Esophagus muscularis mucosa (tissue), 4 donors: ENCODE data around the gene PLAAT3. TPM values are rescaled to one million over a fixed set of nuclear protein-coding genes. Genes with fewer than 3 reads are reported as not detected.
A peak's percentile ranks its signal among the peaks of the same experiment; 100 is the strongest.
"Not testable (repeated sequence)": the region's sequence is repeated elsewhere in the genome, so short reads cannot be mapped to it uniquely, and the experiment has no call there.

ENCODE experiments used
- DNase-seq: peaks from one replicate; pipeline ENCODE4 v3.0.0-alpha.2; 2017; ENCODE audit errors: extremely low spot score
- H3K27ac ChIP-seq, 4 donors: fragments of 200-600 bp; sonication (generic); replicated peaks in 1 of 4; 1 replicate in 3 of 4; 2 replicates in 1 of 4; pipeline ENCODE4 v1.5.1; 2016 to 2019; ENCODE audit warnings: mild to moderate bottlenecking in 1 of 4
- H3K27me3 ChIP-seq, 4 donors: fragments of 200-600 bp; sonication (generic); one replicate each; pipeline versions ENCODE4 v1.5.1 to v1.6.0; 2016 to 2019
- H3K36me3 ChIP-seq, 4 donors: fragments of 200-600 bp; sonication (generic); one replicate each; pipeline ENCODE4 v1.5.1; 2016 to 2019
- H3K4me1 ChIP-seq, 4 donors: fragments of 200-600 bp; sonication (generic); one replicate each; pipeline ENCODE4 v1.5.1; 2016 to 2019
- H3K4me3 ChIP-seq, 4 donors: fragments of 200-600 bp; sonication (generic); 1 replicate in 2 of 4; 2 replicates in 2 of 4; pipeline ENCODE4 v1.5.1; 2016 to 2019; ENCODE audit warnings: mild to moderate bottlenecking in 4 of 4, moderate library complexity in 1 of 4
- H3K9me3 ChIP-seq, 4 donors: fragments of 200-600 bp; sonication (generic); 1 replicate in 3 of 4; 2 replicates in 1 of 4; pipeline ENCODE4 v1.5.1; 2016 to 2019
- EP300 ChIP-seq: sonication (generic); formaldehyde crosslinking; IDR thresholded peaks from one replicate; pipeline ENCODE4 v1.6.1; 2017; ENCODE audit warnings: antibody characterized with exemption
- POLR2A ChIP-seq: fragments of 450-650 bp; IDR thresholded peaks from one replicate; pipeline ENCODE4 v1.6.1; 2017; ENCODE audit warnings: antibody characterized with exemption, moderate library complexity, mild to moderate bottlenecking, low read depth
- POLR2AphosphoS5 ChIP-seq, 2 donors: sonication (generic); formaldehyde crosslinking; IDR thresholded peaks; one replicate each; pipeline ENCODE4 v1.6.1; 2017; ENCODE audit warnings: antibody characterized with exemption in 2 of 2
- WGBS: methylation state at CpG from one replicate; pipeline ENCODE4 v1.1.5; 2018; 5-methylcytosine and 5-hydroxymethylcytosine counted together
- intact Hi-C: fragments of 100-400 bp; cut with DNase I; formaldehyde crosslinking; loops from one replicate; pipeline ENCODE4 v1.15.1; 2023
- total RNA-seq, 4 donors: library from RNA; depleted of rRNA; stranded (reverse); fragments of >200 nt; gene quantifications; one replicate each; pipeline versions ENCODE4 v1.1.0 to v1.2.1, GENCODE V29; 2016
- TF ChIP-seq, protein P1 (sequence below), 3 experiments: fragments of 200-600 bp in 2 of 3; fragments of 450-650 bp in 1 of 3; sonication (generic) in 2 of 3; IDR thresholded peaks; one replicate each; pipeline ENCODE4 v1.5.1; 2017 to 2019; ENCODE audit warnings: antibody characterized with exemption in 3 of 3, mild to moderate bottlenecking in 2 of 3, moderate library complexity in 1 of 3

PLAAT3 gene
- total RNA-seq, 4 donors from 2014 or later, result 40.3 to 74.8 (median 54.4) TPM

DNA sequence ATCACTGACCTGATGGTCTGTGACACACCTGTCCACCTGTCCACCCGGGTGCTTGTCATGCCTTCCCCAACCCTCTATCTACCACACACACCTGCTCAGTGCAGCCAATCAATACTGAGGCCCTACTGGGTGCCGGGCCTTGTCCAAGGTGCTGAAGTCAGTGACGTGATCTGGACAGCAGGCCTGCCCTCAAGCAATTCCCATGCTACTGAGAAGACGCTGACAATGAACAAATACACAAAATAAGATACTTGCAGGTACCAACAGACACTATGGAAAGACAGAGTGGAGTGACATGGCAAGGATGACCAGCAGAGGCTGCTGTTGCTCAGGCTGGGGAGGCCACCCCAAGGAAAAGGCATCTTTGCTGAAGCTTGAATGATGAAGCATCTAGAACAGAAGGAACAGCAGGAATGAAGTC lies 21.2 kb downstream of the PLAAT3 start:
- Histone ChIP-seq H3K4me3 (no peak overlapping the region), H3K36me3 (peaks cover 15 to 96% (median 78%) of the 10 kb centered on the region in 4 donors), H3K27ac (no peak overlapping the region), H3K9me3 (no peaks in the 10 kb centered on the region), H3K4me1 (no peaks in the 10 kb centered on the region), H3K27me3 (no peaks in the 10 kb centered on the region)
- intact Hi-C loops, result no loop called here
- no peak for TF ChIP-seq POLR2AphosphoS5 (IDR thresholded peaks at IDR 0.05)
- TF ChIP-seq, protein P1, sequence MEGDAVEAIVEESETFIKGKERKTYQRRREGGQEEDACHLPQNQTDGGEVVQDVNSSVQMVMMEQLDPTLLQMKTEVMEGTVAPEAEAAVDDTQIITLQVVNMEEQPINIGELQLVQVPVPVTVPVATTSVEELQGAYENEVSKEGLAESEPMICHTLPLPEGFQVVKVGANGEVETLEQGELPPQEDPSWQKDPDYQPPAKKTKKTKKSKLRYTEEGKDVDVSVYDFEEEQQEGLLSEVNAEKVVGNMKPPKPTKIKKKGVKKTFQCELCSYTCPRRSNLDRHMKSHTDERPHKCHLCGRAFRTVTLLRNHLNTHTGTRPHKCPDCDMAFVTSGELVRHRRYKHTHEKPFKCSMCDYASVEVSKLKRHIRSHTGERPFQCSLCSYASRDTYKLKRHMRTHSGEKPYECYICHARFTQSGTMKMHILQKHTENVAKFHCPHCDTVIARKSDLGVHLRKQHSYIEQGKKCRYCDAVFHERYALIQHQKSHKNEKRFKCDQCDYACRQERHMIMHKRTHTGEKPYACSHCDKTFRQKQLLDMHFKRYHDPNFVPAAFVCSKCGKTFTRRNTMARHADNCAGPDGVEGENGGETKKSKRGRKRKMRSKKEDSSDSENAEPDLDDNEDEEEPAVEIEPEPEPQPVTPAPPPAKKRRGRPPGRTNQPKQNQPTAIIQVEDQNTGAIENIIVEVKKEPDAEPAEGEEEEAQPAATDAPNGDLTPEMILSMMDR (IDR thresholded peaks at IDR 0.05), result peak; percentile 23 to 47 (median 31)
- 75% methylated on average over 4 of the region's 4 CpGs for WGBS
- peak; percentile 45 for DNase-seq

DNA sequence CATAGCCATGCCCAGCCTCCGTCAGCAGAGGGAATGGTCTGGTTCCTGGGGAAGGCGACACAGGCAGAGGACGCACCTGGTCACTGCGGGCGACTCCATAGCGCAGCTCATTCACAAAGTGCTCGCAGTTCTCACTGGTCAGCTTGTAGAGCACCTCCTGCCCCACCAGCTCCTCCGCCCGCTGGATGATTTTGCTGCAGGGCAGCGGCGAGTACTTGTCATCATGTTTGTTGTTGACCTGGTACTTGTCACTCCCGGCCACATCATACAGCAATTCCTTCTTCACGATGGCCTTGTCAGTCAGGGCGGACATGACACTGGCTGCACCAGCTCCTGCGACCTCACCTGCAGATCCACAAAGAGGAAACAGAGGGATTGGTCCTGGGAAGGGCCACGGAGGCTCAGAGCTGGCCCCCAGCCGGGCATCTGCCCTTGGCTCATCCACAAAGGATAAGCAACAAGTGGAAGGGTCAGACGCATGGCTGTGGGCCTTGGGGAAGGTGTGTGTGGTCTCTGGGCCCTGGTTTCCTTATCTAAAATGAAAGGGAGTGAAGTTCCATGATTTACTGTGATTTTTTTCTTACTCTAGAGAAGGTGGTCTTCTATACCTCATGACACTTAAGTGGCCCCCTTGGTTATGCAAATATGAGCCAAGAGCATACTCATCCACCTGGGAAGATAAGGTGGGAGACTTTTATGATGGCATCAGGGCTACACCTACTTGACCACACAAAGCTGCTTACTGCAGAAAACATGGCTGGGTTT lies 24.0 kb downstream of the PLAAT3 start:
- no peaks in the 10 kb centered on the region for H3K9me3 ChIP-seq
- H3K4me1 ChIP-seq, result peaks cover 0 to 4% (median 0%) of the 10 kb centered on the region in 4 donors
- H3K4me3 ChIP-seq, result no peak overlapping the region
- 93% methylated on average over 13 of the region's 18 CpGs for WGBS
- no peaks in the 10 kb centered on the region for H3K27me3 ChIP-seq
- no peak overlapping the region for H3K27ac ChIP-seq
- DNase-seq, result peak; percentile 47
- peaks cover 6 to 96% (median 72%) of the 10 kb centered on the region in 4 donors for H3K36me3 ChIP-seq
- intact Hi-C loops, result no loop called here
- TF ChIP-seq, protein P1 (IDR thresholded peaks at IDR 0.05), result no peak
- no peak for TF ChIP-seq EP300
- no peak for TF ChIP-seq POLR2AphosphoS5 (IDR thresholded peaks at IDR 0.05)
- TF ChIP-seq POLR2A, result no peak

DNA sequence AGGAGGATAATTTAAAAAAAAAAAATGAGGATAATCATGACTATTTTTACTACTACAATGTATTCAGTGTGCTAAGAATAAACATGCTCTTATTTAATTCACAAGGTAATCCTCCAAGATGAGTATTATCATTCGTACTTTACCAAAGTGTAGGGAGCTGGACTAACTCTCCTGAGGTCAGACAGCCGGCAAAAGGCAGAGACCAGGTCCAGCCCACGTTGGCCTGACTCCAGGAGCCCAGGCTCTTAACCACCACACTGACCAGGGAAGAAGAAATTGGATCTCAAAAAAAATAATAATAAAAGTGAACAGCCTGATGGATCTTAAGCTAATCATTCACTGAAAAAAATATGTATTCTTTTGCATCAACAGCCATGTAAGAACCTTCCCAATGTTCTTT lies 25.2 kb downstream of the PLAAT3 start:
- H3K36me3 ChIP-seq, result peaks cover 6 to 94% (median 71%) of the 10 kb centered on the region in 4 donors
- 58% methylated on average over 3 of the region's 3 CpGs for WGBS

DNA sequence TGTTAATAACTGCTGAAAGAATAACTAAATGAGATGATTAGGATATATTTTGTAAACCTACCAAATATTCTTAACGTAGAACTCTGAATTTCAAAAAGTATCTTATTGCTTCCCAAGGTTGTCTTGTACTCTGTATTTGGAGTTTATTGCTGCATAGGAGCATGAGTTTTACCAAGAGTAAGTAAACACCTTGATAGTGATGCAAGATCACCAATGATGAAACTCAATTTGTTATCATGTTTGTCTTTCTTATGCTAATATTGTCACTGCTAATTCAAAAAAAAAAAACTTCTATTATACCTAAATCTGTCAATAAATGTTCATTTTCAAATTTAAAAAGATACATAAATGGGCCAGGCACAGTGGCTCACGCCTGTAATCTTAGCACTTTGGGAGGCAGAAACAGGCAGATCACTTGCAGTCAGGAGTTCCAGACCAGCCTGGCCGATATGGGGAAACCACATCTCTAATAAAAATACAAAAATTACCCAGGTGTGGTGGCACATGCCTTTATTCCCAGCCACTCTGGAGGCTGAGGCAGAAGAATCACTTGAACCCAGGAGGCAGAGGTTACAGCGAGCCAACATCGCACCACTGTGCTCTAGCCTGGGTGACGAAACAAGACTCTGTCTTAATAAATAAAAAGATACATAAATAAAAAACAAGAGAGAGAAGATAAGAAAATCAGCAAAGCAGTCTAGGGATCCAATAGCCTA lies 27.6 kb downstream of the PLAAT3 start:
- peaks cover 0 to 3% (median 1%) of the 10 kb centered on the region in 4 donors for H3K9me3 ChIP-seq
- no peak overlapping the region for H3K4me3 ChIP-seq
- no peak overlapping the region for H3K27ac ChIP-seq
- intact Hi-C loops, result no loop called here
- no peaks in the 10 kb centered on the region for H3K27me3 ChIP-seq
- peaks cover 12 to 90% (median 71%) of the 10 kb centered on the region in 4 donors for H3K36me3 ChIP-seq
- no peak for TF ChIP-seq POLR2AphosphoS5 (IDR thresholded peaks at IDR 0.05)
- no peak for DNase-seq
- 94% methylated on average over 6 of the region's 6 CpGs for WGBS
- peaks cover 0 to 4% (median 0%) of the 10 kb centered on the region in 4 donors for H3K4me1 ChIP-seq

More for the DNA sequence above, 25.2 kb downstream of the PLAAT3 start:
- TF ChIP-seq, protein P1 (IDR thresholded peaks at IDR 0.05), result no peak
- TF ChIP-seq EP300 (no peak), POLR2AphosphoS5 (IDR thresholded peaks at IDR 0.05) (no peak), POLR2A (no peak)
- H3K4me1 ChIP-seq, result peaks cover 0 to 4% (median 0%) of the 10 kb centered on the region in 4 donors
- H3K27me3 ChIP-seq, result no peaks in the 10 kb centered on the region
- peak; percentile 57 for DNase-seq
- H3K27ac ChIP-seq, result no peak overlapping the region
- H3K4me3 ChIP-seq, result no peak overlapping the region
- intact Hi-C loops, result no loop called here
- H3K9me3 ChIP-seq, result no peaks in the 10 kb centered on the region

DNA sequence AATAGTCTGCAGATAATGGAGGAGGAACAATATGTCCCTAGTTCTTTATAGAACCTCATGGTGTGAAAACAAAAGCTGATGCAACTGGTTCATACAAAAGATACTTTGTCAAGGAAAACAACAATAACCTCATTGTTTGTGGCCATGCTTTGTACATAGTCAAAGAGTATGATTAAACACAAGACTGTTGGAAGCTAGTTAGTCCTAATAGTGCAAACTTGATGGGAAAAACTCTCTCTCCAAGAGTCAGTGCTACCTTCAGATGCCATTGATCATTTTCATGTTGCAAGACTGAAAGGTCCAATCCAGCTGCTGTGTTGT lies 30.9 kb downstream of the PLAAT3 start:
- Histone ChIP-seq H3K36me3 (peaks cover 19 to 80% (median 60%) of the 10 kb centered on the region in 4 donors), H3K9me3 (peaks cover 0 to 22% (median 10%) of the 10 kb centered on the region in 4 donors), H3K4me3 (no peak overlapping the region), H3K27ac (peak overlapping the region in 1 of 4 donors; percentile 26), H3K4me1 (peaks cover 0 to 4% (median 0%) of the 10 kb centered on the region in 4 donors), H3K27me3 (no peaks in the 10 kb centered on the region)
- TF ChIP-seq POLR2AphosphoS5 (IDR thresholded peaks at IDR 0.05) (no peak), POLR2A (no peak), EP300 (no peak)
- TF ChIP-seq, protein P1 (IDR thresholded peaks at IDR 0.05), result no peak
- intact Hi-C loops, result no loop called here
- DNase-seq, result no peak

DNA sequence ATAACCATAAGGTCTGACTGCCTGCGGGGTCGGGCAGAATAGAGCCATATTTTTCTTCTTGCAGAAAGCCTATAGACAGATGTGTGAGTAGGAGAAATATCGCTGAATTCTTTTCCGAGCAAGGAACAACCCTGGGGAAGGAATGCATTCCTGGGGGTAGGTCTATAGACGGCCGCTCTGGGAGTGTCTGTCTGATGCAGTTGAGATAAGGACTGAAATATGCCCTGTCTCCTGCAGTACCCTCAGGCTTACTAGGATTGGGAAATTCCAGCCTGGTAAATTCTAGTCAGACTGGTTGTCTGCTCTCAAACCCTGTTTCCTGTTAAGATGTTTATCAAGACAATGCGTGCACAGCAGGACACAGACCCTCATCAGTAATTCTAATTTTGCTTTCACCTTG lies 33.0 kb downstream of the PLAAT3 start:
- DNase-seq, intact Hi-C loops, H3K27me3 ChIP-seq, H3K27ac ChIP-seq, H3K4me3 ChIP-seq, H3K4me1 ChIP-seq: not testable (repeated sequence)
- WGBS, result 85% methylated on average over 7 of the region's 7 CpGs
- Histone ChIP-seq H3K9me3 (peaks cover 0 to 22% (median 10%) of the 10 kb centered on the region in 4 donors), H3K36me3 (peaks cover 19 to 62% (median 46%) of the 10 kb centered on the region in 4 donors)

DNA sequence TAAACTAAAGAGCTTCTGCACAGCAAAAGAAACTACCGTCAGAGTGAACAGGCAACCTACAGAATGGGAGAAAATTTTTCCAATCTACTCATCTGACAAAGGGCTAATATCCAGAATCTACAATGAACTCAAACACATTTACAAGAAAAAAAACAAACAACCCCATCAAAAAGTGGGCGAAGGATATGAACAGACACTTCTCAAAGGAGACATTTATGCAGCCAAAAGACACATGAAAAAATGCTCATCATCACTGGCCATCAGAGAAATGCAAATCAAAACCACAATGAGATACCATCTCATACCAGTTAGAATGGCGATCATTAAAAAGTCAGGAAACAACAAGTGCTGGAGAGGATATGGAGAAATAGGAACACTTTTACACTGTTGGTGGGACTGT lies 35.4 kb downstream of the PLAAT3 start:
- intact Hi-C loops, H3K27me3 ChIP-seq, H3K4me3 ChIP-seq, DNase-seq, H3K27ac ChIP-seq: not testable (repeated sequence)
- H3K9me3 ChIP-seq, result peaks cover 0 to 22% (median 10%) of the 10 kb centered on the region in 4 donors
- peaks cover 21 to 25% (median 23%) of the 10 kb centered on the region in 4 donors for H3K4me1 ChIP-seq
- 92% methylated on average over 3 of the region's 3 CpGs for WGBS
- H3K36me3 ChIP-seq, result peaks cover 19 to 45% (median 31%) of the 10 kb centered on the region in 4 donors
